CD14-positive monocyte (primary cell): ENCODE results near the gene MTRFR. TPM values are rescaled to one million over a fixed set of nuclear protein-coding genes. Genes with fewer than 3 reads are reported as not detected.
A peak's percentile ranks its signal among the peaks of the same experiment; 100 is the strongest.

Source experiments
- DNase-seq, 3 donors: peaks; one replicate each; pipeline ENCODE4 v3.0.0-alpha.2; 2011 to 2022
- H2AFZ ChIP-seq: 2 replicates; pipeline ENCODE4 v1.6.0; 2012; ENCODE audit warnings: mild to moderate bottlenecking, low read depth, low read length, inconsistent platforms; ENCODE audit not compliant: insufficient read depth, poor library complexity, severe bottlenecking
- H3K27ac ChIP-seq, 2 donors: 1 replicate in 1 of 2; 2 replicates in 1 of 2; pipeline ENCODE4 v1.5.1; 2012 to 2013; ENCODE audit warnings: low read length in 2 of 2, control low read depth in 1 of 2, inconsistent platforms in 1 of 2, low read depth in 1 of 2, mild to moderate bottlenecking in 1 of 2
- H3K27me3 ChIP-seq, 2 donors: one replicate each; pipeline versions ENCODE4 v1.6.0 to v1.6.1; 2011 to 2013; ENCODE audit warnings: low read length in 2 of 2; ENCODE audit not compliant: control insufficient read depth in 2 of 2, insufficient read depth in 2 of 2
- H3K36me3 ChIP-seq, 2 donors: replicated peaks in 1 of 2; 1 replicate in 1 of 2; 2 replicates in 1 of 2; pipeline versions ENCODE4 v1.5.1 to v1.6.1; 2012 to 2013; ENCODE audit warnings: low read length in 2 of 2, control low read depth in 1 of 2, inconsistent platforms in 1 of 2, mild to moderate bottlenecking in 1 of 2; ENCODE audit not compliant: insufficient read depth in 2 of 2, control insufficient read depth in 1 of 2
- H3K4me1 ChIP-seq, 2 donors: 1 replicate in 1 of 2; 2 replicates in 1 of 2; pipeline versions ENCODE4 v1.5.1 to v1.6.1; 2012 to 2013; ENCODE audit warnings: low read length in 2 of 2, control low read depth in 1 of 2, inconsistent platforms in 1 of 2, mild to moderate bottlenecking in 1 of 2, moderate library complexity in 1 of 2; ENCODE audit not compliant: insufficient read depth in 2 of 2, control insufficient read depth in 1 of 2
- H3K4me2 ChIP-seq: replicated peaks from 2 replicates; pipeline ENCODE3; 2012; ENCODE audit warnings: low read length, moderate library complexity, mild to moderate bottlenecking; ENCODE audit not compliant: poor library complexity, severe bottlenecking; ENCODE audit errors: extremely low read depth
- H3K4me3 ChIP-seq, 3 experiments: fragments of 200-600 bp in 1 of 3; sonication (generic) in 1 of 3; replicated peaks in 1 of 3; 1 replicate in 2 of 3; 2 replicates in 1 of 3; pipeline ENCODE4 v1.5.1; 2011 to 2013; ENCODE audit warnings: low read length in 3 of 3, mild to moderate bottlenecking in 3 of 3, control low read depth in 2 of 3, low read depth in 2 of 3, inconsistent platforms in 1 of 3, moderate library complexity in 1 of 3
- H3K79me2 ChIP-seq: 2 replicates; pipeline ENCODE4 v1.6.0; 2012; ENCODE audit warnings: mild to moderate bottlenecking, control low read depth, inconsistent platforms, low read length, moderate library complexity; ENCODE audit not compliant: insufficient read depth
- H3K9ac ChIP-seq: 2 replicates; pipeline ENCODE4 v1.6.0; 2017; ENCODE audit warnings: low read length, mild to moderate bottlenecking; ENCODE audit not compliant: insufficient read depth, poor library complexity, severe bottlenecking
- H3K9me3 ChIP-seq, 2 donors: replicated peaks in 1 of 2; 1 replicate in 1 of 2; 2 replicates in 1 of 2; pipeline versions ENCODE4 v1.5.1 to v1.6.1; 2012 to 2013; ENCODE audit warnings: low read length in 2 of 2, control low read depth in 1 of 2; ENCODE audit not compliant: control insufficient read depth in 1 of 2, insufficient read depth in 1 of 2
- H4K20me1 ChIP-seq: 2 replicates; pipeline ENCODE4 v1.6.0; 2012; ENCODE audit warnings: mild to moderate bottlenecking, low read length, control low read depth, moderate library complexity; ENCODE audit not compliant: insufficient read depth
- H3K27ac Mint-ChIP-seq, 7 donors: one replicate each; pipeline ENCODE4 v1.8.0; 2020; ENCODE audit warnings: mild to moderate bottlenecking in 7 of 7, mixed read lengths in 7 of 7, moderate library complexity in 6 of 7, inconsistent platforms in 2 of 7
- H3K27me3 Mint-ChIP-seq, 3 donors: one replicate each; pipeline ENCODE4 v1.8.0; 2021 to 2022; ENCODE audit warnings: low read depth in 3 of 3, mild to moderate bottlenecking in 3 of 3, mixed read lengths in 3 of 3, moderate library complexity in 3 of 3, inconsistent platforms in 1 of 3
- H3K36me3 Mint-ChIP-seq, 2 donors: one replicate each; pipeline ENCODE4 v1.8.0; 2020; ENCODE audit warnings: mixed read lengths in 2 of 2, inconsistent platforms in 1 of 2, mild to moderate bottlenecking in 1 of 2
- H3K4me1 Mint-ChIP-seq: one replicate; pipeline ENCODE4 v1.8.0; 2020; ENCODE audit warnings: mild to moderate bottlenecking, mixed read lengths
- H3K4me3 Mint-ChIP-seq, 2 donors: one replicate each; pipeline ENCODE4 v1.8.0; 2020; ENCODE audit warnings: mild to moderate bottlenecking in 2 of 2, mixed read lengths in 2 of 2, moderate library complexity in 1 of 2
- H3K9me3 Mint-ChIP-seq, 7 donors: one replicate each; pipeline ENCODE4 v1.8.0; 2020 to 2022; ENCODE audit warnings: mixed read lengths in 7 of 7, mild to moderate bottlenecking in 6 of 7, moderate library complexity in 6 of 7, inconsistent platforms in 2 of 7
- WGBS: methylation state at CpG from one replicate; pipeline ENCODE4 v1.1.5; 2013; ENCODE audit warnings: missing lambda C conversion rate; ENCODE audit not compliant: insufficient coverage; 5-methylcytosine and 5-hydroxymethylcytosine counted together
- intact Hi-C, 2 donors: fragments of 100-400 bp; cut with micrococcal nuclease; formaldehyde crosslinking; loops; one replicate each; pipeline versions ENCODE4 v1.15.0 to v1.15.1; 2023
- polyA plus RNA-seq, 3 donors: library from polyadenylated mRNA; depleted of rRNA in 1 of 3; unstranded in 2 of 3; stranded (reverse) in 1 of 3; fragments of 300-500 nt in 2 of 3; fragments of >200 nt in 1 of 3; fragmentation: Illumina TruSeq in 2 of 3; gene quantifications; 1 replicate in 2 of 3; 2 replicates in 1 of 3; pipeline ENCODE4 v1.2.3, GENCODE V29; 2012 to 2021
- TF ChIP-seq, protein P1 (sequence below): fragments of 200-600 bp; IDR thresholded peaks from one replicate; pipeline ENCODE4 v1.8.0; 2022; ENCODE audit warnings: antibody characterized with exemption, mild to moderate bottlenecking

MTRFR gene
- polyA plus RNA-seq, 3 donors = 1.7 to 2.1 (median 1.7) TPM

DNA sequence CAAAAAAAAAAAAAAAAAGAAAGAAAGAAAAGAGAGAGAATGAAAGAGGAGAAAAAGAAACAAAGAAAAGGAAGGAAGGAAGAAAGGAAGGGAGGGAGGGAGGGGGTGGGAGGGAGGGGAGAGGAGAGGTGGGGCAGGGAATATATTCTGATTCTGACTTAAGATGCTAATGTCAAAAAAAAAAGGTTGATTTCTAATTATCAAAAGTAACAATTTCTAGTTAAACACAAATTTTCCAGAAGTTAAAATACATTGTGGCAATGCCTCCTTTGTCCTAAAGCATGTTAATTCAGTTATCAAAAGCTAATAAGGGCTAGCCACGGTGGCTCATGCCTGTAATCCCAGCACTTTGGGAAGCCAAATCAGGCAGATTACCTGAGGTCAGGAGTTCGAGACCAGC is 7.8 kb upstream of the MTRFR start:
- H3K27ac Mint-ChIP-seq = peak overlapping the region in 6 of 7 donors; percentile 0 to 84 (median 60)
- Histone ChIP-seq H3K9me3 (no peaks in the 10 kb centered on the region), H3K4me1 (peaks cover 13 to 18% of the 10 kb centered on the region in 2 donors), H3K9ac (no peak overlapping the region), H3K79me2 (peaks cover 57% of the 10 kb centered on the region), H3K36me3 (peaks cover 21 to 41% of the 10 kb centered on the region in 2 donors), H3K4me2 (no peak overlapping the region), H4K20me1 (no peaks in the 10 kb centered on the region), H3K4me3 (no peak overlapping the region), H3K27ac (no peak overlapping the region), H3K27me3 (no peaks in the 10 kb centered on the region), H2AFZ (no peak overlapping the region)
- peaks cover 23 to 30% of the 10 kb centered on the region in 2 donors for H3K36me3 Mint-ChIP-seq
- H3K4me1 Mint-ChIP-seq = peaks cover 17% of the 10 kb centered on the region
- no peak overlapping the region for H3K4me3 Mint-ChIP-seq
- TF ChIP-seq, protein P1, sequence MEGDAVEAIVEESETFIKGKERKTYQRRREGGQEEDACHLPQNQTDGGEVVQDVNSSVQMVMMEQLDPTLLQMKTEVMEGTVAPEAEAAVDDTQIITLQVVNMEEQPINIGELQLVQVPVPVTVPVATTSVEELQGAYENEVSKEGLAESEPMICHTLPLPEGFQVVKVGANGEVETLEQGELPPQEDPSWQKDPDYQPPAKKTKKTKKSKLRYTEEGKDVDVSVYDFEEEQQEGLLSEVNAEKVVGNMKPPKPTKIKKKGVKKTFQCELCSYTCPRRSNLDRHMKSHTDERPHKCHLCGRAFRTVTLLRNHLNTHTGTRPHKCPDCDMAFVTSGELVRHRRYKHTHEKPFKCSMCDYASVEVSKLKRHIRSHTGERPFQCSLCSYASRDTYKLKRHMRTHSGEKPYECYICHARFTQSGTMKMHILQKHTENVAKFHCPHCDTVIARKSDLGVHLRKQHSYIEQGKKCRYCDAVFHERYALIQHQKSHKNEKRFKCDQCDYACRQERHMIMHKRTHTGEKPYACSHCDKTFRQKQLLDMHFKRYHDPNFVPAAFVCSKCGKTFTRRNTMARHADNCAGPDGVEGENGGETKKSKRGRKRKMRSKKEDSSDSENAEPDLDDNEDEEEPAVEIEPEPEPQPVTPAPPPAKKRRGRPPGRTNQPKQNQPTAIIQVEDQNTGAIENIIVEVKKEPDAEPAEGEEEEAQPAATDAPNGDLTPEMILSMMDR = no peak
- H3K27me3 Mint-ChIP-seq = peaks cover 0 to 1% (median 0%) of the 10 kb centered on the region in 3 donors
- H3K9me3 Mint-ChIP-seq = no peaks in the 10 kb centered on the region
- intact Hi-C loops = no loop called here
- WGBS = 100% methylated on average over 1 of the region's 2 CpGs
- no peak for DNase-seq

- Mint-ChIP-seq H3K27ac (peak overlapping the region in 1 of 7 donors; percentile 42), H3K4me3 (no peak overlapping the region), H3K4me1 (peaks cover 32% of the 10 kb centered on the region), H3K36me3 (peaks cover 7 to 11% of the 10 kb centered on the region in 2 donors), H3K9me3 (no peaks in the 10 kb centered on the region), H3K27me3 (peaks cover 0 to 1% (median 0%) of the 10 kb centered on the region in 3 donors)
- no peak overlapping the region for H3K9ac ChIP-seq
- no peaks in the 10 kb centered on the region for H4K20me1 ChIP-seq
- peaks cover 22 to 35% of the 10 kb centered on the region in 2 donors for H3K4me1 ChIP-seq
- H3K27ac ChIP-seq = no peak overlapping the region
- H3K9me3 ChIP-seq = no peaks in the 10 kb centered on the region
- H3K27me3 ChIP-seq = no peaks in the 10 kb centered on the region
- TF ChIP-seq, protein P1 = no peak
- peaks cover 79% of the 10 kb centered on the region for H3K79me2 ChIP-seq
- no peak overlapping the region for H3K4me3 ChIP-seq
- DNase-seq = no peak
- intact Hi-C loops = no loop called here
- WGBS = 50% methylated on average over 1 of the region's 5 CpGs
- H2AFZ ChIP-seq = no peak overlapping the region
- peaks cover 4 to 20% of the 10 kb centered on the region in 2 donors for H3K36me3 ChIP-seq
- no peak overlapping the region for H3K4me2 ChIP-seq
Measured at GRCh38 chr12:123227581-123228258, 5.5 kb upstream of the MTRFR start.
